Subcutaneous abdominal adipose tissue (tissue), 5 donors: ENCODE measurements around the gene USP44.

Experiments used
- H3K27ac ChIP-seq: one replicate; pipeline ENCODE4 v1.7.0; 2013; ENCODE audit warnings: low read depth, mild to moderate bottlenecking, inconsistent platforms, low read length, moderate library complexity
- H3K27me3 ChIP-seq, 5 donors: one replicate each; pipeline ENCODE4 v1.7.0; 2013; ENCODE audit warnings: low read length in 5 of 5, inconsistent platforms in 1 of 5; ENCODE audit not compliant: control insufficient read depth in 5 of 5, insufficient read depth in 4 of 5
- H3K36me3 ChIP-seq, 5 donors: one replicate each; pipeline ENCODE4 v1.7.0; 2013; ENCODE audit warnings: low read length in 5 of 5; ENCODE audit not compliant: control insufficient read depth in 5 of 5, insufficient read depth in 5 of 5
- H3K4me1 ChIP-seq, 5 donors: one replicate each; pipeline ENCODE4 v1.7.0; 2013; ENCODE audit warnings: low read length in 5 of 5, mild to moderate bottlenecking in 3 of 5, moderate library complexity in 1 of 5; ENCODE audit not compliant: control insufficient read depth in 5 of 5, insufficient read depth in 5 of 5
- H3K4me3 ChIP-seq, 5 donors: one replicate each; pipeline ENCODE4 v1.7.0; 2013; ENCODE audit warnings: low read length in 5 of 5, low read depth in 1 of 5
- H3K9ac ChIP-seq, 5 donors: one replicate each; pipeline ENCODE4 v1.7.0; 2013; ENCODE audit warnings: low read length in 5 of 5, mild to moderate bottlenecking in 4 of 5, moderate library complexity in 3 of 5
- H3K9me3 ChIP-seq, 5 donors: one replicate each; pipeline ENCODE4 v1.7.0; 2013; ENCODE audit warnings: low read length in 5 of 5; ENCODE audit not compliant: control insufficient read depth in 5 of 5
- donor health status: healthy.
- donor health status: healthy.
- donor health status: healthy.
- donor health status: healthy.
- donor health status: healthy.

USP44 gene

DNA sequence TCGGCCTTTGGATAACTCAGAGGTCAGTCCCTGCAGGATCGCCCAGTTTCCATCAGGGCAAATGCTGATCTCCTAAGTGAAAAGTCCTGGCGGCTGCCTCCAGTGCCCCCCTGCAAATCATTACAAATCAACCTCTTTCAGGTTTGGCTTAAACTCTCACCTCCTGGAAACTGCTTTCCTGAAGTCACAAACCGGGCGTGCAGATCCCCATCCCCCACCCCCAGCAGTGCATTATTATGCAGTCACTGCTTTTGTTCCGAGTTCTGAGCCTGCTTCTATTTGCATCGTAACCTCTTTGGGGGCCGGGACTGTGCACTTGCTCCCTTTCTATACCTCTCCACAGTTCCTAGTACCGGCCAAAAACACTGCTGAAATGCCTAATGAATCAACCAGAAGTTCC, at the start of gene USP44:
TSS of gene USP44 (minus strand) at position 172 of the 400 bp plus-strand sequence. CDS start 17,220 bp downstream, outside the sequence.
- Histone ChIP-seq H3K36me3 (no peaks in the 10 kb centered on the region), H3K4me3 (no peak within 1 kb of the TSS), H3K27me3 (peaks cover 0 to 3% (median 0%) of the 10 kb centered on the region in 5 donors), H3K27ac (no peak within 1 kb of the TSS), H3K4me1 (peaks cover 0 to 17% (median 15%) of the 10 kb centered on the region in 5 donors), H3K9ac (no peak within 1 kb of the TSS), H3K9me3 (peaks cover 0 to 7% (median 5%) of the 10 kb centered on the region in 5 donors)

- Histone ChIP-seq H3K9ac (no peak overlapping the region), H3K36me3 (no peaks in the 10 kb centered on the region), H3K4me1 (peaks cover 0 to 14% (median 0%) of the 10 kb centered on the region in 5 donors), H3K4me3 (no peak overlapping the region), H3K27ac (no peak overlapping the region), H3K27me3 (no peaks in the 10 kb centered on the region), H3K9me3 (no peaks in the 10 kb centered on the region)
These were observed 49.3 kb upstream of the USP44 start for GRCh38 chr12:95600567-95600966.

DNA sequence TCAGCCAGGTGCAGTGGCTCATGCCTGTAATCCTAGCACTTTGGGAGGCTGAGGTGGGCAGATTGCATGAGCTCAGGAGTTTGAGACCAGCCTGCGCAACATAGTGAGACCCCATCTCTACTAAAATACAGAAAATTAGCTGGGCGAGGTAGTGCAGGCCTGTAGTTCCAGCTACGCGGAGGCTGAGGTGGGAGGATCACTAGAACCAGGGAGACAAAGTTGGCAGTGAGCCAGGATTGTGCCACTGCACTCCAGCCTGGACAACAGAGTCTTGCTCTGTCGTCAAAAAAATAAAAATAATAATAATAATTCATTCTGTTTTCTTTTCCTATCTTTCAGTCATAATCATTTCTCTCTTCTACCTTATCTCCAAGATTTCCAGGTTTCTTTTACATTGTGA, 48.6 kb upstream of the USP44 start:
- H3K36me3 ChIP-seq, result no peaks in the 10 kb centered on the region
- H3K4me1 ChIP-seq, result peaks cover 0 to 9% (median 0%) of the 10 kb centered on the region in 5 donors
- no peak overlapping the region for H3K27ac ChIP-seq
- no peaks in the 10 kb centered on the region for H3K27me3 ChIP-seq
- no peaks in the 10 kb centered on the region for H3K9me3 ChIP-seq
- no peak overlapping the region for H3K9ac ChIP-seq
- H3K4me3 ChIP-seq, result no peak overlapping the region

- Histone ChIP-seq H3K27ac (no peak overlapping the region), H3K4me1 (peaks cover 0 to 5% (median 0%) of the 10 kb centered on the region in 5 donors), H3K27me3 (no peaks in the 10 kb centered on the region), H3K9ac (no peak overlapping the region), H3K9me3 (no peaks in the 10 kb centered on the region), H3K4me3 (no peak overlapping the region), H3K36me3 (no peaks in the 10 kb centered on the region)
These were observed 42.9 kb upstream of the USP44 start for GRCh38 chr12:95594136-95594535.

DNA sequence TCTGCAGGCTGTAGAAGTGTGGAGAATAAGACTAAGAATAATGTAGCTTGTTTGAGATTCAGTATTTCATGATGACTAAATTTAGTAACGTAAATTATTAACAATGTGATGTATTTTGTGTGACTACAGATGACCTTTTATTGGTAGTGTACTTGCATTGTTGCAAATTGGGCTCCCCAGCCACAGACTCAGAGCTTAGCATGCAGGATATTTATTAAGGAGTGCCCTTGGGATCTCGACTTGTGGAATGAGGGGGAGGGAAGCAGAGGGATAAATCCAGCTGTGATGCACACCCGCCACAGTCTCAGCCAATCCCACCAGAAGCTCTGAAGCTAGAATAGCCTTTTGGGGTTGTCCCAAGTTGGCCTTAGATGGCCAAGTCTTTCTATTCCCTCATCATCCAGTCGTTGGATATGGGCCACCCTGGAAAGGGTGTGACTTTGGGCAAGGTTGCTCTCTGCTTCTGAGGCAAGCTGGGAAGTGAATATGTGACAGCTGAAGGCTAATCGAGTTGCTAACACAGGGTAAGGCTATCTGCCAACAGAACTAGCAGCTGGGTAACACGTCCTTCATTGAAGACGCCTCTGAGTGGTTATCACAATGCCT, 42.1 kb upstream of the USP44 start:
- H3K9ac ChIP-seq, result no peak overlapping the region
- H3K4me1 ChIP-seq, result peaks cover 0 to 5% (median 0%) of the 10 kb centered on the region in 5 donors
- H3K36me3 ChIP-seq, result no peaks in the 10 kb centered on the region
- no peak overlapping the region for H3K4me3 ChIP-seq
- H3K27ac ChIP-seq, result no peak overlapping the region
- H3K27me3 ChIP-seq, result no peaks in the 10 kb centered on the region
- H3K9me3 ChIP-seq, result no peaks in the 10 kb centered on the region

DNA sequence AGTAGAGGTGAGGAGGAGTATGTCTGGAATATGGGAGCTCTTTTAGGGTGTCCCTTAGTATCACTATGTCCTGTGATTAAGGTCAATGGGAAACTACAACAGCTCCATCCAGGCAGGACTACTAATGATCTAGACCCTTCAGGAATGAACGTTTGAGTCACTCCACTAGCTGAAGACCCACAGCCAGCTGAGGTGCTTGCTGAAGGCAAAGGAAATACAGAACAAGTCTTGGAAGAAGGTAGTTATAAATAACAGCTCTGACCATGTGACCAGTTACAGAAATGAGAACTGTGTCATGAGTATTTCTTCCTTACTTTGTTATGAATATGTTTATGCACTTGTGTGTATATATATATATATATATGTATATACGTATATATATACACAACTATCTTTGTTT, 40.5 kb upstream of the USP44 start:
- peaks cover 0 to 5% (median 0%) of the 10 kb centered on the region in 5 donors for H3K4me1 ChIP-seq
- H3K27ac ChIP-seq, result no peak overlapping the region
- H3K4me3 ChIP-seq, result no peak overlapping the region
- H3K36me3 ChIP-seq, result no peaks in the 10 kb centered on the region
- H3K9me3 ChIP-seq, result no peaks in the 10 kb centered on the region
- H3K27me3 ChIP-seq, result no peaks in the 10 kb centered on the region
- H3K9ac ChIP-seq, result no peak overlapping the region

GRCh38 chr12:95590775-95591174, 39.5 kb upstream of the USP44 start:
- no peaks in the 10 kb centered on the region for H3K27me3 ChIP-seq

GRCh38 chr12:95583933-95584332, 32.7 kb upstream of the USP44 start:
- Histone ChIP-seq H3K9ac (no peak overlapping the region), H3K9me3 (no peaks in the 10 kb centered on the region)

More at GRCh38 chr12:95590775-95591174, 39.5 kb upstream of the USP44 start:
- no peaks in the 10 kb centered on the region for H3K36me3 ChIP-seq
- H3K4me3 ChIP-seq, result no peak overlapping the region
- peaks cover 0 to 5% (median 0%) of the 10 kb centered on the region in 5 donors for H3K4me1 ChIP-seq
- no peak overlapping the region for H3K9ac ChIP-seq
- H3K27ac ChIP-seq, result no peak overlapping the region
- H3K9me3 ChIP-seq, result no peaks in the 10 kb centered on the region

GRCh38 chr12:95582230-95583058, 31.2 kb upstream of the USP44 start:
- Histone ChIP-seq H3K4me3 (no peak overlapping the region), H3K27me3 (no peaks in the 10 kb centered on the region), H3K9ac (no peak overlapping the region), H3K36me3 (no peaks in the 10 kb centered on the region), H3K4me1 (no peaks in the 10 kb centered on the region), H3K27ac (no peak overlapping the region), H3K9me3 (no peaks in the 10 kb centered on the region)

More at GRCh38 chr12:95583933-95584332, 32.7 kb upstream of the USP44 start:
- H3K27me3 ChIP-seq, result no peaks in the 10 kb centered on the region
- H3K27ac ChIP-seq, result no peak overlapping the region
- H3K36me3 ChIP-seq, result no peaks in the 10 kb centered on the region
- no peak overlapping the region for H3K4me3 ChIP-seq
- H3K4me1 ChIP-seq, result no peaks in the 10 kb centered on the region

GRCh38 chr12:95577820-95578219, 26.5 kb upstream of the USP44 start:
- H3K4me3 ChIP-seq, result no peak overlapping the region
- no peaks in the 10 kb centered on the region for H3K9me3 ChIP-seq
- no peak overlapping the region for H3K9ac ChIP-seq
- peaks cover 0 to 5% (median 0%) of the 10 kb centered on the region in 5 donors for H3K27me3 ChIP-seq
- H3K27ac ChIP-seq, result no peak overlapping the region
- no peaks in the 10 kb centered on the region for H3K36me3 ChIP-seq
- H3K4me1 ChIP-seq, result peaks cover 0 to 2% (median 0%) of the 10 kb centered on the region in 5 donors
